ENCODE data around the gene TEX38. TPM values are rescaled to one million over a fixed set of nuclear protein-coding genes. Genes with fewer than 3 reads are reported as not detected.
A peak's percentile ranks its signal among the peaks of the same experiment; 100 is the strongest.

Gene TEX38
- total and polyA plus RNA-seq, 2 of the 13 experiments (the other 11 are each of a cell fraction or from before 2014, with no cell fraction given), result 0.18 TPM; not detected in 1

GRCh38 chr1:46681333-46682034 lies 9.8 kb downstream of the TEX38 start:
- peaks cover 12 to 65% of the 10 kb centered on the region in 2 experiments for H3K36me3 ChIP-seq (replicated peaks in 1 of 2; ENCODE audit: control insufficient read depth in 1 of 2, insufficient read depth in 2 of 2, low read length in 2 of 2)
- no peaks in the 10 kb centered on the region for H3K27me3 ChIP-seq (ENCODE audit: control insufficient read depth in 1 of 2, insufficient read depth in 2 of 2, low read length in 2 of 2)
- in situ Hi-C loops (cut with HindIII; ENCODE audit: extremely low pct_ligation_motif_present, low pct_unique_long_range_greater_than_20kb) (no loop called here), intact Hi-C loops (cut with micrococcal nuclease; ENCODE audit: unreplicated experiment) (no loop called here)
- no peaks in the 10 kb centered on the region for H3K9me3 ChIP-seq (ENCODE audit: low read length)
- no peak for FAIRE-seq
- TF ChIP-seq MIER2 (CRISPR knock-in tag; IDR thresholded peaks at IDR 0.05), result no peak
- peak; percentile 23; the same call in 1 of the 2 replicates for TF ChIP-seq FOXA3 (CRISPR knock-in tag; IDR thresholded peaks at IDR 0.05)
- no peak for TF ChIP-seq ZNF7 (CRISPR knock-in tag; IDR thresholded peaks at IDR 0.05)
- TF ChIP-seq RARA (CRISPR knock-in tag; IDR thresholded peaks at IDR 0.05), result no peak
- no peak for TF ChIP-seq FOXP1 (IDR thresholded peaks at IDR 0.05)
- peak; percentile 35 for TF ChIP-seq FOXP1 (CRISPR knock-in tag; IDR thresholded peaks at IDR 0.05)
- no peak overlapping the region for H3K27ac ChIP-seq (ENCODE audit: extremely low read length, insufficient read depth, low read length)
- no TSS peak for BruUV-seq (replicated peaks)
- ChIA-PET CTCF (ENCODE audit: low intra/inter-chr PET ratio, low total read pairs) (no interaction called here), POLR2A (interaction anchor here (1.3 to 1.6 kb wide), 3 partner anchors 14 to 77 kb away, joined by 3 to 11 read pairs (median 5); partner anchors contain the start of genes ATPAF1 and MKNK1)
- H3K4me3 ChIP-seq (replicated peaks in 1 of 3; ENCODE audit: insufficient read depth in 1 of 3, low read depth in 2 of 3, low read length in 3 of 3), result no peak overlapping the region
- 0 out of 2 replicates have a peak overlapping the region, but pooled peaks have one; percentile 0 for H3K4me2 ChIP-seq (ENCODE audit: low read depth, low read length)
- H2AFZ ChIP-seq (ENCODE audit: low read length), result no peak overlapping the region
- no peaks in the 10 kb centered on the region for H4K20me1 ChIP-seq (ENCODE audit: insufficient read depth, low read length)
- WGBS (ENCODE audit: low lambda C conversion rate), result 97% methylated on average over 1 of the region's 1 CpG
- no peak overlapping the region for H3K9ac ChIP-seq (ENCODE audit: insufficient read depth, low read depth, low read length)
- no peak for DNase-seq (ENCODE audit: low spot score)
- no peaks in the 10 kb centered on the region for H3K79me2 ChIP-seq (ENCODE audit: insufficient read depth, low read length)
- ATAC-seq, result no peak
- H3K4me1 ChIP-seq (ENCODE audit: insufficient read depth, low read length), result peaks cover 21% of the 10 kb centered on the region

DNA sequence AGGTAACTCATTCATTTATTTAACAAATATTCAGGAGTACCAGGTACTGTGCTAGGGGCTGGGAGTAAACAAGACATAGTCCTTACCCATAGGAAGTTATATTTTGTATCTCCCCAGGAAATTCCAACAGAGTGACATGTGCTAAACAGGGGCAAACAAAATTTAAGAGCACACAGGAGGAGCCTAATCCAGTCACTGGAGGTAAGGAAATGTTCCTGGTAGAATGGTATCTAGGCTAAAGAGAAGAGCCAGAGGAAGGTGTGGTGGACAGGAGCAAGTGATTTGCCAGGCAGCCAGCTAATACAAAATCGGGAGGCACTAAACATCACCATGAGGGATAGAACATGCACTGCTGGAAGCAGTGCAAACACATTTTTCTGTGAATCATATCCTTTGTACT lies 10.4 kb downstream of the TEX38 start:
- Histone ChIP-seq H3K9ac (ENCODE audit: insufficient read depth, low read depth, low read length) (no peak overlapping the region), H2AFZ (ENCODE audit: low read length) (no peak overlapping the region), H3K4me1 (ENCODE audit: insufficient read depth, low read length) (peaks cover 21% of the 10 kb centered on the region), H3K27me3 (ENCODE audit: control insufficient read depth in 1 of 2, insufficient read depth in 2 of 2, low read length in 2 of 2) (no peaks in the 10 kb centered on the region), H3K79me2 (ENCODE audit: insufficient read depth, low read length) (no peaks in the 10 kb centered on the region), H4K20me1 (ENCODE audit: insufficient read depth, low read length) (no peaks in the 10 kb centered on the region), H3K36me3 (replicated peaks in 1 of 2; ENCODE audit: control insufficient read depth in 1 of 2, insufficient read depth in 2 of 2, low read length in 2 of 2) (peaks cover 13 to 67% of the 10 kb centered on the region in 2 experiments), H3K9me3 (ENCODE audit: low read length) (no peaks in the 10 kb centered on the region), H3K4me3 (replicated peaks in 1 of 3; ENCODE audit: insufficient read depth in 1 of 3, low read depth in 2 of 3, low read length in 3 of 3) (no peak overlapping the region), H3K4me2 (ENCODE audit: low read depth, low read length) (0 out of 2 replicates have a peak overlapping the region, but pooled peaks have one; percentile 0), H3K27ac (ENCODE audit: extremely low read length, insufficient read depth, low read length) (no peak overlapping the region)
- in situ Hi-C loops (cut with HindIII; ENCODE audit: extremely low pct_ligation_motif_present, low pct_unique_long_range_greater_than_20kb), result no loop called here
- FAIRE-seq, result no peak
- CTCF ChIA-PET (ENCODE audit: low intra/inter-chr PET ratio, low total read pairs), result no interaction called here
- ATAC-seq, result no peak
- no TSS peak for BruUV-seq (replicated peaks)
- DNase-seq (ENCODE audit: low spot score), result no peak
- intact Hi-C loops (cut with micrococcal nuclease; ENCODE audit: unreplicated experiment), result no loop called here
- POLR2A ChIA-PET, result interaction anchor here (1.3 to 1.6 kb wide), 3 partner anchors 15 to 78 kb away, joined by 3 to 11 read pairs (median 5); partner anchors contain the start of genes ATPAF1 and MKNK1
- WGBS (ENCODE audit: low lambda C conversion rate), result 70% methylated on average over 1 of the region's 1 CpG
- TF ChIP-seq RCOR2 (CRISPR knock-in tag; IDR thresholded peaks at IDR 0.05) (no peak), MZF1 (CRISPR knock-in tag; IDR thresholded peaks at IDR 0.05; ENCODE audit: borderline replicate concordance) (no peak), DRAP1 (CRISPR knock-in tag; IDR thresholded peaks at IDR 0.05) (no peak), LRRFIP1 (CRISPR knock-in tag; conservative IDR thresholded peaks at IDR 0.05) (no peak), KDM3A (CRISPR knock-in tag; IDR thresholded peaks at IDR 0.05; ENCODE audit: low read depth) (no peak), SP5 (CRISPR knock-in tag; IDR thresholded peaks at IDR 0.05; ENCODE audit: borderline replicate concordance, low read depth) (no peak), HCFC1 (IDR thresholded peaks at IDR 0.05; ENCODE audit: low read depth, low read length) (no peak)
- TF ChIP-seq, protein P1, sequence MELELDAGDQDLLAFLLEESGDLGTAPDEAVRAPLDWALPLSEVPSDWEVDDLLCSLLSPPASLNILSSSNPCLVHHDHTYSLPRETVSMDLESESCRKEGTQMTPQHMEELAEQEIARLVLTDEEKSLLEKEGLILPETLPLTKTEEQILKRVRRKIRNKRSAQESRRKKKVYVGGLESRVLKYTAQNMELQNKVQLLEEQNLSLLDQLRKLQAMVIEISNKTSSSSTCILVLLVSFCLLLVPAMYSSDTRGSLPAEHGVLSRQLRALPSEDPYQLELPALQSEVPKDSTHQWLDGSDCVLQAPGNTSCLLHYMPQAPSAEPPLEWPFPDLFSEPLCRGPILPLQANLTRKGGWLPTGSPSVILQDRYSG (CRISPR knock-in tag; IDR thresholded peaks at IDR 0.05), result no peak
